Activated CD8-positive, alpha-beta memory T cell treated with anti-CD3 and anti-CD28 coated beads, Interleukin-2, amount 50 U/mL, for 1 hour (primary cell): ENCODE measurements around the gene NDUFAF3.
"Not testable (repeated sequence)": the region's sequence is repeated elsewhere in the genome, so short reads cannot be mapped to it uniquely, and the experiment has no call there.

Experiments
- DNase-seq: peaks from one replicate; pipeline ENCODE4 v3.0.0-alpha.2; 2020; ENCODE audit errors: extremely low read depth

Gene NDUFAF3

GRCh38 chr3:48999085-48999858, 22.6 kb upstream of the NDUFAF3 start:
- no peak for DNase-seq

- DNase-seq: no peak
Measured at GRCh38 chr3:49001155-49001554, 20.8 kb upstream of the NDUFAF3 start.

GRCh38 chr3:49004352-49005302, 17.3 kb upstream of the NDUFAF3 start:
- no peak for DNase-seq

GRCh38 chr3:49005303-49005680, 16.6 kb upstream of the NDUFAF3 start:
- no peak for DNase-seq

GRCh38 chr3:49005998-49006397, 15.9 kb upstream of the NDUFAF3 start:
- DNase-seq: no peak

- DNase-seq: no peak
Measured at GRCh38 chr3:49006408-49007067, 15.4 kb upstream of the NDUFAF3 start.

- DNase-seq: peak; percentile 94
Measured at GRCh38 chr3:49007068-49007770, 14.7 kb upstream of the NDUFAF3 start, which contains the start of gene WDR6. Gene WDR6, plus strand, starts transcription at chr3:49007391. Its CDS starts 41 bp downstream, at chr3:49007432.

- peak; percentile 57 for DNase-seq
Measured at GRCh38 chr3:49007771-49008528, 14.0 kb upstream of the NDUFAF3 start.

- not testable (repeated sequence) for DNase-seq
Measured at GRCh38 chr3:49008627-49009026, 13.3 kb upstream of the NDUFAF3 start.

- no peak for DNase-seq
Measured at GRCh38 chr3:49009396-49009795, 12.5 kb upstream of the NDUFAF3 start.

GRCh38 chr3:49012441-49013017, 9.4 kb upstream of the NDUFAF3 start:
- no peak for DNase-seq

GRCh38 chr3:49013113-49013737, 8.7 kb upstream of the NDUFAF3 start:
- no peak for DNase-seq

GRCh38 chr3:49013738-49014660, 7.9 kb upstream of the NDUFAF3 start:
- no peak for DNase-seq

GRCh38 chr3:49015072-49015471, 6.8 kb upstream of the NDUFAF3 start:
- no peak for DNase-seq

- no peak for DNase-seq
Measured at GRCh38 chr3:49015765-49016164, 6.2 kb upstream of the NDUFAF3 start.

- DNase-seq: no peak
Measured at GRCh38 chr3:49016414-49017228, 5.3 kb upstream of the NDUFAF3 start.

- DNase-seq: no peak
Measured at GRCh38 chr3:49017229-49017970, 4.5 kb upstream of the NDUFAF3 start.
